IPS DF 6.9 (cell line): ENCODE results near the gene HS3ST6.

Experiments
- DNase-seq: peaks from one replicate; pipeline ENCODE4 v3.0.0-alpha.2; 2013; ENCODE audit warnings: low read depth, low spot score
- H3K27ac ChIP-seq: one replicate; pipeline ENCODE4 v1.5.1; 2013; ENCODE audit warnings: low read length, control low read depth
- H3K27me3 ChIP-seq: 2 replicates; pipeline ENCODE4 v1.6.1; 2013; ENCODE audit warnings: mild to moderate bottlenecking, low read length; ENCODE audit not compliant: control insufficient read depth, insufficient read depth
- H3K36me3 ChIP-seq: 2 replicates; pipeline ENCODE4 v1.6.1; 2013; ENCODE audit warnings: low read length; ENCODE audit not compliant: control insufficient read depth, insufficient read depth
- H3K4me1 ChIP-seq: 2 replicates; pipeline ENCODE4 v1.6.1; 2013; ENCODE audit warnings: low read length; ENCODE audit not compliant: control insufficient read depth, insufficient read depth
- H3K4me3 ChIP-seq: 2 replicates; pipeline ENCODE4 v1.5.1; 2013; ENCODE audit warnings: mild to moderate bottlenecking, low read length
- H3K9me3 ChIP-seq: 2 replicates; pipeline ENCODE4 v1.6.1; 2013; ENCODE audit warnings: low read length, inconsistent platforms; ENCODE audit not compliant: control insufficient read depth, insufficient read depth
- WGBS: extraction: QIAGEN DNeasy Blood & Tissue Kit; methylation state at CpG from one replicate; pipeline ENCODE4 v1.1.7; 2013; ENCODE audit warnings: mixed read lengths, missing lambda C conversion rate; ENCODE audit not compliant: insufficient read length, insufficient coverage; 5-methylcytosine and 5-hydroxymethylcytosine counted together

The HS3ST6 gene

GRCh38 chr16:1914988-1915387 lies 3.2 kb downstream of the HS3ST6 start:
- Histone ChIP-seq H3K9me3 (no peaks in the 10 kb centered on the region), H3K27ac (no peak overlapping the region), H3K4me1 (peaks cover 11% of the 10 kb centered on the region), H3K27me3 (peaks cover 30% of the 10 kb centered on the region), H3K4me3 (no peak overlapping the region), H3K36me3 (no peaks in the 10 kb centered on the region)
- no CpG with 5 or more reads among the region's 8 CpGs for WGBS
- no peak for DNase-seq

GRCh38 chr16:1914084-1914608 lies 4.1 kb downstream of the HS3ST6 start:
- Histone ChIP-seq H3K27me3 (peaks cover 21% of the 10 kb centered on the region), H3K4me1 (peaks cover 11% of the 10 kb centered on the region), H3K9me3 (no peaks in the 10 kb centered on the region), H3K27ac (no peak overlapping the region), H3K36me3 (no peaks in the 10 kb centered on the region), H3K4me3 (no peak overlapping the region)
- no peak for DNase-seq
- no CpG with 5 or more reads among the region's 15 CpGs for WGBS

GRCh38 chr16:1913327-1914083 lies 4.7 kb downstream of the HS3ST6 start:
- no peak for DNase-seq
- no CpG with 5 or more reads among the region's 21 CpGs for WGBS
- Histone ChIP-seq H3K9me3 (no peaks in the 10 kb centered on the region), H3K4me3 (no peak overlapping the region), H3K36me3 (no peaks in the 10 kb centered on the region), H3K4me1 (peaks cover 11% of the 10 kb centered on the region), H3K27ac (no peak overlapping the region), H3K27me3 (peaks cover 15% of the 10 kb centered on the region)

GRCh38 chr16:1912215-1912543 lies 6.0 kb downstream of the HS3ST6 start:
- DNase-seq: no peak
- WGBS: no CpG with 5 or more reads among the region's 17 CpGs
- Histone ChIP-seq H3K27ac (no peak overlapping the region), H3K27me3 (peaks cover 7% of the 10 kb centered on the region), H3K36me3 (no peaks in the 10 kb centered on the region), H3K9me3 (no peaks in the 10 kb centered on the region), H3K4me3 (no peak overlapping the region), H3K4me1 (peaks cover 10% of the 10 kb centered on the region)

- Histone ChIP-seq H3K4me3 (no peak overlapping the region), H3K27me3 (peaks cover 1% of the 10 kb centered on the region; the same call in 1 of the 2 replicates)
- WGBS: no CpG with 5 or more reads among the region's 59 CpGs
These were observed 6.6 kb downstream of the HS3ST6 start for GRCh38 chr16:1911467-1912214.

GRCh38 chr16:1909561-1910231 lies 8.5 kb downstream of the HS3ST6 start:
- Histone ChIP-seq H3K27me3 (no peaks in the 10 kb centered on the region; the same call in 1 of the 2 replicates), H3K9me3 (no peaks in the 10 kb centered on the region), H3K4me1 (0 out of 2 replicates have a peak, but pooled peaks cover 1% of the 10 kb centered on the region), H3K27ac (no peak overlapping the region), H3K36me3 (no peaks in the 10 kb centered on the region), H3K4me3 (no peak overlapping the region)
- WGBS: no CpG with 5 or more reads among the region's 18 CpGs
- DNase-seq: no peak

More at GRCh38 chr16:1911467-1912214, 6.6 kb downstream of the HS3ST6 start:
- Histone ChIP-seq H3K27ac (no peak overlapping the region), H3K4me1 (peaks cover 5% of the 10 kb centered on the region), H3K9me3 (no peaks in the 10 kb centered on the region), H3K36me3 (no peaks in the 10 kb centered on the region)
- DNase-seq: no peak

GRCh38 chr16:1908983-1909382 lies 9.2 kb downstream of the HS3ST6 start:
- Histone ChIP-seq H3K4me1 (0 out of 2 replicates have a peak, but pooled peaks cover 1% of the 10 kb centered on the region), H3K27me3 (no peaks in the 10 kb centered on the region), H3K36me3 (no peaks in the 10 kb centered on the region), H3K27ac (no peak overlapping the region), H3K9me3 (no peaks in the 10 kb centered on the region), H3K4me3 (no peak overlapping the region)
- no peak for DNase-seq
- WGBS: no CpG with 5 or more reads among the region's 9 CpGs

- Histone ChIP-seq H3K4me3 (no peak overlapping the region), H3K27me3 (no peaks in the 10 kb centered on the region), H3K9me3 (no peaks in the 10 kb centered on the region), H3K36me3 (no peaks in the 10 kb centered on the region), H3K4me1 (0 out of 2 replicates have a peak, but pooled peaks cover 1% of the 10 kb centered on the region), H3K27ac (no peak overlapping the region)
- DNase-seq: no peak
- no CpG with 5 or more reads among the region's 17 CpGs for WGBS
These were observed 10.0 kb downstream of the HS3ST6 start for GRCh38 chr16:1908184-1908583.

- no peaks in the 10 kb centered on the region for H3K36me3 ChIP-seq
- H3K4me1 ChIP-seq: 0 out of 2 replicates have a peak, but pooled peaks cover 1% of the 10 kb centered on the region
- no peak overlapping the region for H3K4me3 ChIP-seq
- DNase-seq: no peak
- H3K27ac ChIP-seq: no peak overlapping the region
- H3K27me3 ChIP-seq: no peaks in the 10 kb centered on the region
- no CpG with 5 or more reads among the region's 17 CpGs for WGBS
- no peaks in the 10 kb centered on the region for H3K9me3 ChIP-seq
These were observed 10.9 kb downstream of the HS3ST6 start for GRCh38 chr16:1907226-1907860.

GRCh38 chr16:1906846-1907165 lies 11.4 kb downstream of the HS3ST6 start:
- DNase-seq: no peak
- no peaks in the 10 kb centered on the region for H3K27me3 ChIP-seq
- H3K36me3 ChIP-seq: no peaks in the 10 kb centered on the region
- no peak overlapping the region for H3K27ac ChIP-seq
- H3K9me3 ChIP-seq: no peaks in the 10 kb centered on the region
- H3K4me1 ChIP-seq: 0 out of 2 replicates have a peak, but pooled peaks cover 1% of the 10 kb centered on the region
- no peak overlapping the region for H3K4me3 ChIP-seq
- no CpG with 5 or more reads among the region's 5 CpGs for WGBS
